Measurements from ENCODE around the gene SUMF2.
"Not testable (repeated sequence)": the region's sequence is repeated elsewhere in the genome, so short reads cannot be mapped to it uniquely, and the experiment has no call there.

SUMF2 gene

GRCh38 chr7:56062382-56062781 lies 1.7 kb upstream of the SUMF2 start:
- Histone ChIP-seq H2AK5ac (ENCODE audit: low read length, severe bottlenecking) (no peak overlapping the region), H3K4me1 (ENCODE audit: control insufficient read depth, insufficient read depth, low read depth, low read length) (peaks cover 4% of the 10 kb centered on the region), H3K27me3 (ENCODE audit: control insufficient read depth in 1 of 2, insufficient read depth in 1 of 2, low read length in 2 of 2) (no peaks in the 10 kb centered on the region), H2BK15ac (ENCODE audit: low read depth, poor library complexity, severe bottlenecking) (no peak overlapping the region), H3K14ac (ENCODE audit: low read length in 2 of 2) (no peak overlapping the region), H2BK5ac (ENCODE audit: low read depth, low read length, poor library complexity, severe bottlenecking) (no peak overlapping the region), H4K8ac (ENCODE audit: low read length) (no peak overlapping the region), H2BK12ac (ENCODE audit: low read length in 2 of 2) (no peak overlapping the region), H3K4ac (ENCODE audit: low read depth in 1 of 2, low read length in 2 of 2) (no peak overlapping the region), H3K36me3 (ENCODE audit: control insufficient read depth in 1 of 2, insufficient read depth in 2 of 2, low read depth in 1 of 2, low read length in 2 of 2) (peaks cover 11 to 68% of the 10 kb centered on the region in 2 experiments), H3K27ac (ENCODE audit: low read length, poor library complexity, severe bottlenecking) (peak overlapping the region; percentile 72), H3K79me1 (replicated peaks; ENCODE audit: low read length, poor library complexity, severe bottlenecking) (peaks cover 5% of the 10 kb centered on the region), H2AFZ (ENCODE audit: low read depth, low read length) (no peak overlapping the region), H3K23ac (ENCODE audit: low read length in 2 of 2) (no peak overlapping the region), H3K4me3 (ENCODE audit: insufficient read depth in 1 of 2, low read depth in 1 of 2, low read length in 2 of 2) (no peak overlapping the region), H2BK120ac (ENCODE audit: low read depth, low read length) (no peak overlapping the region), H4K91ac (ENCODE audit: low read length) (no peak overlapping the region), H3K18ac (ENCODE audit: low read depth in 1 of 2, low read length in 2 of 2) (no peak overlapping the region), H3K4me2 (ENCODE audit: low read length, poor library complexity, severe bottlenecking) (no peak overlapping the region), H3K9ac (ENCODE audit: low read length) (peak overlapping the region; percentile 97), H3K9me3 (ENCODE audit: control insufficient read depth, low read length) (no peaks in the 10 kb centered on the region)
- WGBS = 31% methylated on average over 2 of the region's 2 CpGs
- peak; percentile 81 for DNase-seq

- WGBS = 85% methylated on average over 7 of the region's 7 CpGs
- Histone ChIP-seq H2BK12ac (ENCODE audit: low read length in 2 of 2) (peak overlapping the region in 1 of 2 experiments; percentile 69), H2BK120ac (ENCODE audit: low read depth, low read length) (no peak overlapping the region), H3K4me3 (ENCODE audit: insufficient read depth in 1 of 2, low read depth in 1 of 2, low read length in 2 of 2) (peak overlapping the region in 1 of 2 experiments; percentile 96), H3K4me1 (ENCODE audit: control insufficient read depth, insufficient read depth, low read depth, low read length) (peaks cover 5% of the 10 kb centered on the region), H3K27me3 (ENCODE audit: control insufficient read depth in 1 of 2, insufficient read depth in 1 of 2, low read length in 2 of 2) (no peaks in the 10 kb centered on the region), H4K91ac (ENCODE audit: low read length) (no peak overlapping the region), H3K18ac (ENCODE audit: low read depth in 1 of 2, low read length in 2 of 2) (peak overlapping the region in 1 of 2 experiments; percentile 57), H3K36me3 (ENCODE audit: control insufficient read depth in 1 of 2, insufficient read depth in 2 of 2, low read depth in 1 of 2, low read length in 2 of 2) (peaks cover 10 to 64% of the 10 kb centered on the region in 2 experiments), H3K9me3 (ENCODE audit: control insufficient read depth, low read length) (no peaks in the 10 kb centered on the region), H4K8ac (ENCODE audit: low read length) (no peak overlapping the region), H2AK5ac (ENCODE audit: low read length, severe bottlenecking) (no peak overlapping the region), H3K4ac (ENCODE audit: low read depth in 1 of 2, low read length in 2 of 2) (no peak overlapping the region), H2BK15ac (ENCODE audit: low read depth, poor library complexity, severe bottlenecking) (no peak overlapping the region), H2AFZ (ENCODE audit: low read depth, low read length) (no peak overlapping the region), H2BK5ac (ENCODE audit: low read depth, low read length, poor library complexity, severe bottlenecking) (no peak overlapping the region), H3K27ac (ENCODE audit: low read length, poor library complexity, severe bottlenecking) (peak overlapping the region; percentile 82), H3K9ac (ENCODE audit: low read length) (peak overlapping the region; percentile 97), H3K79me1 (replicated peaks; ENCODE audit: low read length, poor library complexity, severe bottlenecking) (peaks cover 6% of the 10 kb centered on the region), H3K4me2 (ENCODE audit: low read length, poor library complexity, severe bottlenecking) (no peak overlapping the region), H3K14ac (ENCODE audit: low read length in 2 of 2) (no peak overlapping the region), H3K23ac (ENCODE audit: low read length in 2 of 2) (no peak overlapping the region)
- no peak for DNase-seq
These were observed 595 bp upstream of the SUMF2 start for GRCh38 chr7:56063500-56063881.

GRCh38 chr7:56066376-56066775 lies 2.3 kb downstream of the SUMF2 start:
- H3K4me3 ChIP-seq (ENCODE audit: insufficient read depth in 1 of 2, low read depth in 1 of 2, low read length in 2 of 2); H4K8ac ChIP-seq (ENCODE audit: low read length); H2BK5ac ChIP-seq (ENCODE audit: low read depth, low read length, poor library complexity, severe bottlenecking); H2BK120ac ChIP-seq (ENCODE audit: low read depth, low read length); H3K9ac ChIP-seq (ENCODE audit: low read length); H2BK15ac ChIP-seq (ENCODE audit: low read depth, poor library complexity, severe bottlenecking); H3K27ac ChIP-seq (ENCODE audit: low read length, poor library complexity, severe bottlenecking); H3K27me3 ChIP-seq (ENCODE audit: control insufficient read depth in 1 of 2, insufficient read depth in 1 of 2, low read length in 2 of 2); H3K18ac ChIP-seq (ENCODE audit: low read depth in 1 of 2, low read length in 2 of 2); H2AK5ac ChIP-seq (ENCODE audit: low read length, severe bottlenecking); DNase-seq; H4K91ac ChIP-seq (ENCODE audit: low read length); H3K23ac ChIP-seq (ENCODE audit: low read length in 2 of 2); H3K14ac ChIP-seq (ENCODE audit: low read length in 2 of 2); H3K4me2 ChIP-seq (ENCODE audit: low read length, poor library complexity, severe bottlenecking); H3K4ac ChIP-seq (ENCODE audit: low read depth in 1 of 2, low read length in 2 of 2); H2BK12ac ChIP-seq (ENCODE audit: low read length in 2 of 2); H3K4me1 ChIP-seq (ENCODE audit: control insufficient read depth, insufficient read depth, low read depth, low read length); H3K9me3 ChIP-seq (ENCODE audit: control insufficient read depth, low read length); H2AFZ ChIP-seq (ENCODE audit: low read depth, low read length): not testable (repeated sequence)
- 97% methylated on average over 13 of the region's 13 CpGs for WGBS
- Histone ChIP-seq H3K36me3 (ENCODE audit: control insufficient read depth in 1 of 2, insufficient read depth in 2 of 2, low read depth in 1 of 2, low read length in 2 of 2) (peaks cover 19 to 60% of the 10 kb centered on the region in 2 experiments), H3K79me1 (replicated peaks; ENCODE audit: low read length, poor library complexity, severe bottlenecking) (peaks cover 14% of the 10 kb centered on the region)

GRCh38 chr7:56074371-56074791 lies 10.3 kb downstream of the SUMF2 start:
- 14% methylated on average over 15 of the region's 19 CpGs for WGBS
- Histone ChIP-seq H2BK12ac (ENCODE audit: low read length in 2 of 2) (no peak overlapping the region), H3K14ac (ENCODE audit: low read length in 2 of 2) (no peak overlapping the region), H2BK120ac (ENCODE audit: low read depth, low read length) (no peak overlapping the region), H3K4me3 (ENCODE audit: insufficient read depth in 1 of 2, low read depth in 1 of 2, low read length in 2 of 2) (no peak overlapping the region), H3K9me3 (ENCODE audit: control insufficient read depth, low read length) (no peaks in the 10 kb centered on the region), H3K36me3 (ENCODE audit: control insufficient read depth in 1 of 2, insufficient read depth in 2 of 2, low read depth in 1 of 2, low read length in 2 of 2) (peaks cover 55 to 67% of the 10 kb centered on the region in 2 experiments), H3K4me2 (ENCODE audit: low read length, poor library complexity, severe bottlenecking) (no peak overlapping the region), H3K23ac (ENCODE audit: low read length in 2 of 2) (no peak overlapping the region), H2AFZ (ENCODE audit: low read depth, low read length) (no peak overlapping the region), H3K27ac (ENCODE audit: low read length, poor library complexity, severe bottlenecking) (no peak overlapping the region), H3K4me1 (ENCODE audit: control insufficient read depth, insufficient read depth, low read depth, low read length) (peaks cover 2% of the 10 kb centered on the region), H2BK5ac (ENCODE audit: low read depth, low read length, poor library complexity, severe bottlenecking) (no peak overlapping the region), H3K27me3 (ENCODE audit: control insufficient read depth in 1 of 2, insufficient read depth in 1 of 2, low read length in 2 of 2) (no peaks in the 10 kb centered on the region), H3K4ac (ENCODE audit: low read depth in 1 of 2, low read length in 2 of 2) (no peak overlapping the region), H2AK5ac (ENCODE audit: low read length, severe bottlenecking) (no peak overlapping the region), H3K9ac (ENCODE audit: low read length) (no peak overlapping the region), H2BK15ac (ENCODE audit: low read depth, poor library complexity, severe bottlenecking) (no peak overlapping the region), H4K91ac (ENCODE audit: low read length) (no peak overlapping the region), H4K8ac (ENCODE audit: low read length) (peak overlapping the region; percentile 90), H3K79me1 (replicated peaks; ENCODE audit: low read length, poor library complexity, severe bottlenecking) (peaks cover 14% of the 10 kb centered on the region), H3K18ac (ENCODE audit: low read depth in 1 of 2, low read length in 2 of 2) (no peak overlapping the region)
- DNase-seq = peak; percentile 82

Measured in mesenchymal stem cell (in vitro differentiated cells and primary cell).